AG04450 (cell line): ENCODE measurements around the gene MGRN1. TPM values are rescaled to one million over a fixed set of nuclear protein-coding genes. Genes with fewer than 3 reads are reported as not detected.

Source experiments
- CTCF ChIA-PET: fragments of 300-600, 350-600 bp; formaldehyde crosslinking; extraction: SDS; loops from one replicate; lab custom pipeline; 2022; ENCODE audit warnings: antibody characterized with exemption, inconsistent platforms; lab: Charles Lee
- POLR2A ChIA-PET: fragments of 350-600 bp; formaldehyde crosslinking; extraction: SDS; loops from one replicate; lab custom pipeline; 2021; ENCODE audit warnings: antibody characterized with exemption, inconsistent platforms; lab: Yijun Ruan, JAX
- DNase-seq: peaks from one replicate; pipeline ENCODE4 v3.0.0-alpha.2; 2011; ENCODE audit warnings: low read depth, low spot score
- H3K27ac ChIP-seq: one replicate; pipeline ENCODE4 v1.5.1; 2012; ENCODE audit warnings: low read depth, low read length, control low read depth
- H3K27me3 ChIP-seq: one replicate; pipeline ENCODE4 v1.6.0; 2012; ENCODE audit warnings: low read length; ENCODE audit not compliant: control insufficient read depth, insufficient read depth
- H3K4me3 ChIP-seq: 2 replicates; pipeline ENCODE4 v1.5.1; 2011; ENCODE audit warnings: mild to moderate bottlenecking, low read depth, low read length, control low read depth
- H3K9me3 ChIP-seq: 2 replicates; pipeline ENCODE4 v1.5.1; 2012; ENCODE audit warnings: low read length; ENCODE audit not compliant: control insufficient read depth, insufficient read depth
- polyA plus RNA-seq: library from polyadenylated mRNA; depleted of rRNA; stranded (reverse); fragments of >200 nt; gene quantifications from 2 replicates; pipeline ENCODE4 v1.2.3, GENCODE V29; 2011
- TF ChIP-seq, protein P1 (sequence below): IDR thresholded peaks from 2 replicates; pipeline ENCODE4 v1.5.1; 2011; ENCODE audit warnings: low read depth, low read length, control low read depth, inconsistent platforms

MGRN1 gene
- polyA plus RNA-seq, 1 experiment: 3.4 TPM

DNA sequence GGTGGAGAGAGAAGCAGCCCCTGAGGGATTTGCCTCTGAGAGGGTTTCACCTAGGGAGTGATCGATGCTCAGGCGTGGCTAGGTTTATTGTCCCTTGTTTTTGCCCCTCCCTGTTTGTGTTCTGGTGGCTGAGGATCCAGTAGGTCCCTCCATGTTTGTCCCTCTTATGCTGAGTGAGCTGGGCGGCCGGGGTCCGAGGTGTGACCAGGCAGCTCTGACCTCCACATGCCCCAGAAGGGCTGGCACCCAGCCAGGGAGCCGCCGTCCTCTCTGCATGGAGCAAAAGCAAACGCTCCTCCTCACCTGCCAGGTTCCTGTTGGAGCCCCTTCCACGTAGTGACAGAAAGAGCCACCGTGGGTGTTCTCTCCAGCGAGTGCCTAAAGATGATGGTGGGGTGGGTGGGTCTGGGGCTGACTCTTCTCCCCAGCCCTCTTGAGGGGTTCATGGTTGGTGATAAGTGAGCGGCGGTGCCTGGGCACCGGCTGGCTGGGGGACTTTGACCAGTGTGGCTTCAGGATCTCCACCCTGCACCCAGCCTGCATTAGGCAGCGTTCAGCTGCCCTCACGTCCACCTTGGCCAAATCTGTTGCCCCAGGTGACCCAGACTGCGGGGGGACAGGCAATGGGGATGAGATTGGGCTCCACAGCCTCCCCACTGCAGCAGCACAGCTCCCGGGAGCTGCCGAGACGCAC, 54.7 kb downstream of the MGRN1 start:
- TF ChIP-seq, protein P1, sequence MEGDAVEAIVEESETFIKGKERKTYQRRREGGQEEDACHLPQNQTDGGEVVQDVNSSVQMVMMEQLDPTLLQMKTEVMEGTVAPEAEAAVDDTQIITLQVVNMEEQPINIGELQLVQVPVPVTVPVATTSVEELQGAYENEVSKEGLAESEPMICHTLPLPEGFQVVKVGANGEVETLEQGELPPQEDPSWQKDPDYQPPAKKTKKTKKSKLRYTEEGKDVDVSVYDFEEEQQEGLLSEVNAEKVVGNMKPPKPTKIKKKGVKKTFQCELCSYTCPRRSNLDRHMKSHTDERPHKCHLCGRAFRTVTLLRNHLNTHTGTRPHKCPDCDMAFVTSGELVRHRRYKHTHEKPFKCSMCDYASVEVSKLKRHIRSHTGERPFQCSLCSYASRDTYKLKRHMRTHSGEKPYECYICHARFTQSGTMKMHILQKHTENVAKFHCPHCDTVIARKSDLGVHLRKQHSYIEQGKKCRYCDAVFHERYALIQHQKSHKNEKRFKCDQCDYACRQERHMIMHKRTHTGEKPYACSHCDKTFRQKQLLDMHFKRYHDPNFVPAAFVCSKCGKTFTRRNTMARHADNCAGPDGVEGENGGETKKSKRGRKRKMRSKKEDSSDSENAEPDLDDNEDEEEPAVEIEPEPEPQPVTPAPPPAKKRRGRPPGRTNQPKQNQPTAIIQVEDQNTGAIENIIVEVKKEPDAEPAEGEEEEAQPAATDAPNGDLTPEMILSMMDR: no peak
- Histone ChIP-seq H3K9me3 (no peaks in the 10 kb centered on the region; the same call in 1 of the 2 replicates), H3K27me3 (no peaks in the 10 kb centered on the region), H3K4me3 (no peak overlapping the region; the same call in 1 of the 2 replicates), H3K27ac (peak overlapping the region; percentile 85)
- no peak for DNase-seq
- CTCF ChIA-PET: no interaction called here
- POLR2A ChIA-PET: no interaction called here

DNA sequence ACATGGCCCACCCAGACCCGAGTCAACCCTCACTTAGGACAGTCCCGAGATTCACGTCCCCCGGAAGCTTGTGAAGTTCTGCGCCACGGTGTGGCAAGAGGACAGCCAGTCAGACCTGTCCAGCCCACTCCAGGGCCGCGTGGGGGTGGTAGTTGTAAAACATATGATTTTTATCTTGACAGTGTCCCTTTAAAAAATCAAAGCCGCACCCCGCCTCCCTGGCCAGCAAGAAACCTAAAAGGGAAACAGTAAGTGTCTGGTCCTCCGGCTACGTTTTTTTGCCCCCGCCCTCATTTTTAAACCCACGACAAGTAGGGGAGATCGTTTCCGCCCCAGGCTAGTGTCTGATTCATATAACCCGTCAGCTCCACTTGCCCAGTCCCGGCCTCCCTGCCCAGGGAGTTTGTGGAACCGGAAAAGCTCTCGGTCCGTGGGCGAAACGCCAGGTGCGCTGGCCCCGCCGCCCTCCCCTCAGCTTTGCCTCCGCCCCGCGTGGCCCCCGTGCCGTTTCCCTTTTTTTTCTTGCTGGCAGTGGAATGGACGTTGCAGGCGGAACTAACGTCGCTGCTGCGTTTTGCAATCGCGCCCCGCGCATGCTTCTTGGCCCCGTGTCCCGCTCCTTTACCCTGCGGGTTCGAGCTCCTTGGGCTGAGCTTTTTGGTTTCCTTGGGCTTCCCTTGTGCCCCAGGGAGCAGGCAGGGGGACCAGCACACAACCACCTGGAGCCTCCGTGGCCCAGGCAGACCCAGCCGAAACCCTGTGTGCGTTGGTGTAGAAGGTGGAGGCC, 55.4 kb downstream of the MGRN1 start:
- peak overlapping the region; percentile 85 for H3K27ac ChIP-seq
- no peaks in the 10 kb centered on the region; the same call in 1 of the 2 replicates for H3K9me3 ChIP-seq
- H3K27me3 ChIP-seq: no peaks in the 10 kb centered on the region
- peak overlapping the region; percentile 36 for H3K4me3 ChIP-seq
- ChIA-PET CTCF (no interaction called here), POLR2A (no interaction called here)
- TF ChIP-seq, protein P1: no peak
- peak; percentile 36 for DNase-seq

DNA sequence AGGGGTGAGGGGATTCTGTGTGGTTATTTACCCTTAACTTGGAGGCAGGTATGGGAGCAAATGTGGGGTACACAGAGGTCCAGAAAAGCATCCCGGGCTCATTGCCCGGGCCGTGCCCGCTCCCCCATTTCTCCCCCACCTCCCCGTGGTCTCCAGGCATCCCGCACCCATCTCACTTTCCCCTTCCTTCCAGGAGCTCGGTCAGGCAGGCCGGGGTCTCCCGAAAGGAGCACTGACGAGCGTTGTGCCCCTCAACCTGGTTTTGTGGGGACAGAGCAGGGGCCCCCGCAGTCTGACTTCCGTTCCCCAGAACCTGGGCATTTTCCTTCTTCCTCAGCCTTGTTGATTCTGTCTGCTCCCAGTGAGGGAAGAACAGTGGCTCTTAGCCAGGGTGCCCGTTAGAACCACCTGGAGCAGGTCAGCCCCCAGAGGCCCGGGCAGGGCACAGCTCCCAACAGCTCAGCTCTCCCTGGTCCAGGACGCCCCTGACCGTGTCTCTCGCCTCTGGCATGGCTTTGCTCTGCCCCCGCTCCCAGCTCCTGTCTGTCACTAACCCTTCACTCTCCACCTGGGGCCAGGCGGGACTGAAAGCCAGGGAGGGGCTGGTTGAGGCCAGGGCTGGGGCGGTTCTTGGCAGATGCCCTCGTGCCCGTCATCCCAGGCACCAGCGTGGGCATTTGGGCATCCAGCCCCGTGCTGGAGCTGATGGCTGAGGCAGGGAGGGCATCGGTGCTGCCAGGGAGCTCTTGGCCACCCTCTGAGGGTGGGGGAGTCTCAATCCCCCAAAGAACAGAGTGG, 56.2 kb downstream of the MGRN1 start:
- Histone ChIP-seq H3K27ac (peak overlapping the region; percentile 85), H3K4me3 (peak overlapping the region; percentile 36), H3K27me3 (no peaks in the 10 kb centered on the region), H3K9me3 (no peaks in the 10 kb centered on the region; the same call in 1 of the 2 replicates)
- DNase-seq: no peak
- TF ChIP-seq, protein P1: no peak
- ChIA-PET POLR2A (no interaction called here), CTCF (no interaction called here)

DNA sequence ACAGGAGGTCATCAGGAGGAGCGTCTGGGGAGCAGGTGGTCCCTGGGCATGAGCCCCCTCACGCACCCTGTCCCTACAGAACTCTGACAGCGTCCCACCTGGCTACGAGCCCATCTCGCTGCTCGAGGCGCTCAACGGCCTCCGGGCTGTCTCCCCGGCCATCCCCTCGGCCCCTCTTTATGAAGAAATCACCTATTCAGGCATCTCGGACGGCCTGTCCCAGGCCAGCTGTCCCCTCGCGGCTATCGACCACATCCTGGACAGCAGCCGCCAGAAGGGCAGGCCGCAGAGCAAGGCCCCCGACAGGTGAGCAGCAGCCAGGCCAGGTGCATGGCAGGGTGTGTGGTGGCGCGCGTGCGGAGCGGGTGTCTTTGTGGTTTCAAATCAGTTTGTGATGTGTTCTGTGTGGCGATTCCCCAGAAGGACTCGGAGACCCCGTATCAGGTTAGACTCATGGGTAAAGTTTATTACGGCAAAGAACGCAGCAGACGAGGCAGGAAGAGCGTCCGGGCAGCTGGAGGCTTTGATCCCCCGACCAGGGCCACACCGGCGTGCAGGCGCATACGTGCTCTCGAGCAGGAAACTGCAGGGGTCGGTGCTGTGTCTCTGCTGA, 57.0 kb downstream of the MGRN1 start:
- no peak overlapping the region for H3K27ac ChIP-seq
- H3K27me3 ChIP-seq: no peaks in the 10 kb centered on the region
- H3K9me3 ChIP-seq: no peaks in the 10 kb centered on the region; the same call in 1 of the 2 replicates
- TF ChIP-seq, protein P1: no peak
- ChIA-PET POLR2A (no interaction called here), CTCF (no interaction called here)
- no peak for DNase-seq
- H3K4me3 ChIP-seq: no peak overlapping the region
